ENCODE results near the gene NR1H3.

- TF ChIP-seq CTCF (IDR thresholded peaks at IDR 0.05) (no peak), EP300 (IDR thresholded peaks at IDR 0.05) (no peak), POLR2A (IDR thresholded peaks at IDR 0.05) (no peak)
These were observed 15.9 kb upstream of the NR1H3 start for GRCh38 chr11:47241841-47242301.
